Hematopoietic multipotent progenitor cell treated with erythropoietin and hydrocortisone succinate and interleukin-3 and kit ligand, for 15 days (in vitro differentiated cells): ENCODE results near the gene RPL27.
"Not testable (repeated sequence)": the region's sequence is repeated elsewhere in the genome, so short reads cannot be mapped to it uniquely, and the experiment has no call there.

Experiments used
- DNase-seq: peaks from one replicate; pipeline ENCODE4 v3.0.0-alpha.2; 2015; ENCODE audit warnings: low spot score

The RPL27 gene

GRCh38 chr17:42993913-42994312, 4.3 kb upstream of the RPL27 start:
- DNase-seq, result not testable (repeated sequence)

- no peak for DNase-seq
Measured at GRCh38 chr17:42997390-42997983, 732 bp upstream of the RPL27 start.

GRCh38 chr17:42999003-42999525, 845 bp downstream of the RPL27 start:
- no peak for DNase-seq

- not testable (repeated sequence) for DNase-seq
Measured at GRCh38 chr17:43000894-43001293, 2.7 kb downstream of the RPL27 start.

- no peak for DNase-seq
Measured at GRCh38 chr17:43003542-43004172, 5.4 kb downstream of the RPL27 start.

GRCh38 chr17:43006639-43007551, 8.7 kb downstream of the RPL27 start, which contains the start of gene IFI35:
Gene IFI35 (plus strand): TSS chr17:43006784. CDS start chr17:43006948, 164 bp downstream.
- DNase-seq, result peak; percentile 82

GRCh38 chr17:43010667-43011308, 12.6 kb downstream of the RPL27 start:
- no peak for DNase-seq

- no peak for DNase-seq
Measured at GRCh38 chr17:43011728-43012472, 13.7 kb downstream of the RPL27 start.

- DNase-seq, result no peak
Measured at GRCh38 chr17:43013296-43013695, 15.1 kb downstream of the RPL27 start.

GRCh38 chr17:43014020-43014648, 15.9 kb downstream of the RPL27 start:
- DNase-seq, result no peak

- no peak for DNase-seq
Measured at GRCh38 chr17:43014649-43015542, 16.7 kb downstream of the RPL27 start.

- DNase-seq, result no peak
Measured at GRCh38 chr17:43015579-43015978, 17.4 kb downstream of the RPL27 start.

GRCh38 chr17:43016216-43016615, 18.0 kb downstream of the RPL27 start:
- no peak for DNase-seq

GRCh38 chr17:43018008-43018853, 20.0 kb downstream of the RPL27 start:
- no peak for DNase-seq

- no peak for DNase-seq
Measured at GRCh38 chr17:43018932-43019331, 20.7 kb downstream of the RPL27 start.

GRCh38 chr17:43019418-43019817, 21.2 kb downstream of the RPL27 start:
- DNase-seq, result no peak

GRCh38 chr17:43020030-43020621, 21.9 kb downstream of the RPL27 start:
- no peak for DNase-seq
